ENCODE measurements around the gene CFAP107.
"Not testable (repeated sequence)": the region's sequence is repeated elsewhere in the genome, so short reads cannot be mapped to it uniquely, and the experiment has no call there.

The CFAP107 gene

DNA sequence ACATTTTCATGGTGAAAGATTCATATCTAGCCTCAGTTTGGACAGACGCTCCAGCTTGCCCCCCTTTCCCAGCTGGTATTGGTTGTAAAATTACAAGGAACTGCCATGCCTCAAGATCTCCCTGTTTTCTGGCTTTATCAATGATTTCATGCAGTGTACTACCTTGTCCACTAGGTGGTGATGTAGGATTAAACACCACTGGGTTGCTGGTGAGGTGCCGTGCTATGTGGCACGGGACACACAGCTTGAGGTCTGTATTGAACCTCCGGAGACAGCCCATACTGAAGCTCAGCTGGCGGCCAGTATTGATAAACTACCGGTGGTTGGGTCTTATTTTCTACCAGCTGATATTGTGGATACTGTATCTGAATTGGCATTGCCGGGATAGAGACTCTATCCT, 37.8 kb downstream of the CFAP107 start:
- not testable (repeated sequence) for DNase-seq

DNA sequence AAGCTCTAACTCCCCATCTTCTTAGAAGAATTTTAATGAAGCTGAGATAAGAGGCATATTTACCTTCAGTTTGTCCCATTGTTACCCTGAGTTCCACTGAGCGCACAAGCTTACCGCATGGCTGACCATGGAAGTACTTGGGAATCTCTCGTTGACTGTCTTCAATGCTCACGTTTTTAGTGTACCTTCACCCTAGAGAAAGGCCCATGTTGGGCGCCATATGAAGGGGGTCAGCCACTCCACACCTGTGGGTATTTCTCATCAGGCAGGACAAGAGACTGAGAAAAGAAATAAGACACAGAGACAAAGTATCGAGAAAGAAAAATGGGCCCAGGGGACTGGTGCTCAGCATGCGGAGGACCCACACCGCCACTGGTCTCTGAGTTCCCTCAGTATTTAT, 38.7 kb downstream of the CFAP107 start:
- not testable (repeated sequence) for DNase-seq

DNA sequence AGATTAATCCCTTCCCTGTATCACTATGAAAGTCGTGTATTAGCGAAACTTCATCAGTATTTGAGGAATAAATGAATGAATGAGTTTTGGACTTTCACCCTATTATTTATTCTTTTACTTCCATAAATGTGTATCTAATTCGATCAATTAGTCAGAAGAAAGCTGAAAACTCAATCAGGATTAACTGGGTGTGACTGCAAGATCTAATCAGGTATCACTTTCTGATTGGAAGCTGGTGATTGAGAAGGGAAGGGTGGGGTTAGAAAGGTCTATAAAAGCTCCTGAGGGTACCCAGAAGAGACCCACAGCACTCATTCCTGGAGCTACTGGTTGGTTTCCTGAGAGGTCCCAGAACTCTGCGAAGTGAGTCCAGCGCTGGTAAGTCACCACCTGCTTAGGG, 45.1 kb downstream of the CFAP107 start, which contains the start of gene PRAMEF1:
TSS of gene PRAMEF1 (plus strand) at position 301 of the 400 bp plus-strand sequence. CDS start 1,831 bp downstream, outside the sequence.
- DNase-seq = not testable (repeated sequence)

DNA sequence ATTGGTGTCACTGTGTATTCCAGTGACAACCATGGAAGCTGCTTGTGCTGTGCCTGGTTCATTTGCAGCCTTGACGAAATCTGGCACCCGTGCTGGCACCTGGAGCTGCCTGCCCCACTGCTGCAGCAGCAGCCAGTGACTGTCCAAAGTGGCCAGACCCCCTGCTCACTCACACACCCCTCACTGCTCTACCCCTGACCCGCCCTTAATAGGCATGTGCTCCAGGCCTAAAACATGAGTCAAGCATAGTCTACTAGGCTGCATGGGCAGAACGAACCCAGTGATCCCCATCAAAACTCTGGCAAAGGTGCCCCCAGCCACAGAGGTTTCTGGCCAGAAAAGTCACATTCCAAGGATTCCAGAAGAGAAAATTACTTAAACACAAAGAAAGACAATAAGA, 52.9 kb downstream of the CFAP107 start:
- DNase-seq = no peak

DNA sequence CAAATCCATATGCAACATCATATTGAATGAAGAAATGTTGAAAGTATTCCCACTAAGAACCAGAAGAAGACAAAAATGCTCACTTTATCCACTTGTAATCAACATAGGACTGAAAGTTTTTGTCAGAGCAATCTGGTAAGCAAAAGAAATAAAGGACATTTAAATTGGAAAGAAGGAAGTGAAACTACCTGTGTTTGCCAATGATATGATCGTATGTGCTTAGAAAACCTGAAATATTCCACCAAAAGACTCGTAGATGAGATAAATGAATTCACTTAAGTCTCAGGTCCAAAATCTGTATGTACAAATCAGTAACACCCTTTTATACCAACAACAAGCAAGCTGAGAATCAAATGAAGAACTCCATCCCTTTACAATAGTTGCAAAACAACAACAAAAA, 53.7 kb downstream of the CFAP107 start:
- DNase-seq = no peak

DNA sequence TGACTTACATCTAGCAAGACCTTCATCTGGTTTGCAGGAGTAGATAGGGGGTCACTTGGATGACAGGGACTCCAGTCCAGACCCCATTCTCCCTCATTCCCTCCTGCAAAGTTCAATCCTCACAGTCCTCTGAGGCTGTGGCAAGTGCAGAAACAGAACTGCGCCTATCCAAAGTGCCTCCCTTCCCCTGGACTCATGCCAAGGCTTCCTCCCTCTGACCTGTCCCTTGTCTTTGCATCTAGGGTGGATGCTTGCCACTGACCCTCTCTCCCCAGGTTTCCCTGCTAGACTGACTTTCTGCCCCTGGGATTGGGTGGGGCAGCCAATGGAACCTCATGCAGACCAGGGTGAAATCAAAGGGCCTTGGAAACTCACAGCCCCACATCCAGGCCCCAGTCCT, 63.9 kb downstream of the CFAP107 start:
- no peak for DNase-seq

DNA sequence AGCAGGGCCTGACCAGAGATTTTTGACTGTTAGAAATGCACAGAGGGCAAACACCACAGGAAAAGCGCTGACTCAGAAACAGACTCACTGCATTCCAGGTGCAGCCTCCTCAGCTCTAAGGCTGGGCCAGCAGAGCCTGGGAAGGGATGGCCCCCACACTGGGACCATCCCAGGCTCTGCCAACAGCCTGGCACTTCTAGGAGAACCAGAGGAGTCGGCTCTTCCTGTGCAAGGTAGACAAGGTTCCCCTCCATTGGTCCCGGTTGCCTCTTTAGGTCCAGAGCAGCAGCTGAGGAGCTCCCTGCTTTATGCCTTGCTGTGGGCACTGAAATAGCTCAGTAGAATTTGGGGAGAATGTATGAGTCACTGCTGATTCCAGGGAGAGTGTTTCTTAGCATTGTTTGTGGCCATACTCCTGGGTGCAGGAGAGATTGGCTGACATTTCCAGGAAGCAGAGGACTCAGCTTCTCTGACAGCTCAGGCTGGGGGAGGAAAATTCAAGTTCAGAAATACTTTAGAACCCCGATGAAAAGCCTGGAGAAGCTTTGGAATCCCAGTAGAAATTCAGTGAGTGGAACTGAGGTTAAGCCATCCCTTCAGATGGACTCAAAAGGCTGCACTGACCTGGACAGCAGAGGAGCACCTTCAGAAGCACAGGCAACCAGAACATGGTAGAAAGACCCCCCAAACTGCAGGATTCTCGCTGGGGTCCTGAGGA, 64.8 kb downstream of the CFAP107 start:
- no peak for DNase-seq

DNA sequence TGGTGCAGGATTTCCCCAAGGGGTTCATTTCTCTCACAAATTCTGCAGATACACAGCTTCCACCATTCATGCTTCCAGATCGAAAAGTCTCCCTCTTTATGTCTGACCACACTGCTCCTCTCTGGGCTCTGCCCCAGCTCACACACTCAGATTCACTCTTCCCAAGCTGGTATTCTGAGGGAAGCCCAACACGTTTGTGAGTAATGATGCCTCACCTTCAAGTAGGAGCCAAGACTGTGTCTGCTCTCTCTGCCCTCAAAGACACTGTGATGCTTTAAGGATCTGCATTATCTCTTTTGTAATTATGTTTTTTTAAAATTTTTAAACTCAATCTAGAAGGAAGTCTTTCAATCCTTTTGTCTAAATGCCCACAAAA, 65.4 kb downstream of the CFAP107 start:
- no peak for DNase-seq
